Upper lobe of left lung (tissue), 4 donors: ENCODE data around the gene PIF1.

Experiments used
- CTCF ChIP-seq, 6 experiments: fragments of 450-650 bp in 4 of 6; fragments of 200-600 bp in 2 of 6; sonication (generic) in 2 of 6; IDR thresholded peaks; one replicate each; pipeline ENCODE4 v1.5.1; 2016 to 2019; ENCODE audit warnings: antibody characterized with exemption in 6 of 6
- POLR2A ChIP-seq, 4 donors: fragments of 450-650 bp; IDR thresholded peaks; one replicate each; pipeline ENCODE4 v1.5.1; 2016 to 2017; ENCODE audit warnings: antibody characterized with exemption in 4 of 4, mild to moderate bottlenecking in 2 of 4
- POLR2AphosphoS5 ChIP-seq, 2 donors: sonication (generic); formaldehyde crosslinking; IDR thresholded peaks; one replicate each; pipeline ENCODE4 v1.5.1; 2017; ENCODE audit warnings: antibody characterized with exemption in 2 of 2

- no peak for TF ChIP-seq CTCF (IDR thresholded peaks at IDR 0.05)
- no peak for TF ChIP-seq POLR2A (IDR thresholded peaks at IDR 0.05)
- no peak for TF ChIP-seq POLR2AphosphoS5 (IDR thresholded peaks at IDR 0.05)
These were observed 44.9 kb upstream of the PIF1 start for GRCh38 chr15:64870353-64870752.
